GM10847 (cell line): ENCODE results near the gene BACH2.

Experiments used
- POLR2A ChIP-seq: IDR thresholded peaks from 2 replicates; pipeline ENCODE4 v1.6.1; 2011; ENCODE audit not compliant: insufficient read length; ENCODE audit errors: extremely low read depth

Gene BACH2

GRCh38 chr6:90148867-90149266 is 147.8 kb downstream of the BACH2 start:
- no peak for TF ChIP-seq POLR2A

GRCh38 chr6:90146921-90147649 is 149.6 kb downstream of the BACH2 start:
- no peak for TF ChIP-seq POLR2A

DNA sequence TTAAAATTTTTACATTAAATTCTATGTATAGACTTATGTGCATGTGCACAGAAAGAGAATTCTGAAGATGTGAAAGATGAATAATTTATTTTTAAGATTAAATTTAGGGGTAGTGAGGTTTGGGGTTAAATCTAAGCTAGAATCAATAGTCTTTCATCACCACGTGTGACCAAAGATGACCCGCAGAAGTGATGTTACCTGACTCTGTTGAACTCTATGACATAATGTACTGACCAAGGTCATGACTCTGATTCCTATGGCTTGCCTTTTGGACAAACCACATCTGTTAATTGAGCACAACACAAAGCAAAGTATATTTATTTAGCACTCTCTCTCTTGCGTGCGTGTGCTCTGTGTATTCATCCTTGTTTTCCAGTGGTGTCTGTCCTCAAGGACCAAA is 150.6 kb downstream of the BACH2 start:
- TF ChIP-seq POLR2A, result no peak

DNA sequence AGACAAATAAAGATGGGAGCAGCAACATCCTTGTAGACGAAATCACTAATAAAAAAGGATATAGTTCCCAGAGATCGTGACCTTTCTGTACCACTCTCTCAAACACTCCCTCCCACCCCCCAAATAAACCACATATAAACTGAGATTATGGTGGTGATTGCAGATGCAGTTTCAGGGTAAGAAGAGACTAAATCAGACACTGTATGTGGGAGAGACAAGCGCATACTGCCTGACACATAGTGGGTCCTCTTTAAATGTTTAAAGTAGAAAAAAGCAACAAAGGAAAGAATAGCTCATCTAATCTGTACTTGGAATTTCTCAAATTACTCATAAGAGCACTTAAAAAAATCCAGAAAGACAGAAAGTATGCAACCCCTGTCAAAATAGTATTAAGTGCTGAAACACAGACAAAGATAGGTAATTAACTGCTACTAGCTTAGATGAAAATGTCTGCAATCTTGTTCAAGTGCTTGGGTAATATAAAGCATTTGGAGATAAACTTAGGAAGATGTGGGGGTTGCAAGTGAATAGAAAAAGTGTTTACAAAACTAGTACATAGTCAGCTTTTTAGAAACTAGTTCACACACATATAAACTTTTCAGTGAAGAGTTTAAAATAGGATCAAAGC is 151.6 kb downstream of the BACH2 start:
- TF ChIP-seq POLR2A, result no peak

DNA sequence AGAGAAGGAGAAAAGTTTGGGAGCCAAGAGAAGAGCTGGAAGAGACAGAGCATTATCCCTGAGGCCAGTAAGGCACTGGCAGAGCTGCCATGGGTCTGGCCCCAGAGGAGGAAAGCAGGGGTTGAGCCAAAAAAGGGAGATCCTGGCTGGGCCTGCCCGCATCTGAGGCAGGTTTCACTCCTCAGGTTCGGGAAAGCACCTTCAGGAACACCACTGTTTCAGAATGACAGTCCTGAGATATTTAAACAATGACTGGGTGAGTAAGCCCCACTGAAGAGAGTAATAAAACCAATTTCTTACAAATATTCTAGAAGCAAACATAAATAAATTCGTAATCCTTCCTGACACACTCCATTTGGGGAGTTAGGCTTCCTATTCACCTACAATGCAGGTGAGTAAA is 152.2 kb downstream of the BACH2 start:
- TF ChIP-seq POLR2A, result no peak

DNA sequence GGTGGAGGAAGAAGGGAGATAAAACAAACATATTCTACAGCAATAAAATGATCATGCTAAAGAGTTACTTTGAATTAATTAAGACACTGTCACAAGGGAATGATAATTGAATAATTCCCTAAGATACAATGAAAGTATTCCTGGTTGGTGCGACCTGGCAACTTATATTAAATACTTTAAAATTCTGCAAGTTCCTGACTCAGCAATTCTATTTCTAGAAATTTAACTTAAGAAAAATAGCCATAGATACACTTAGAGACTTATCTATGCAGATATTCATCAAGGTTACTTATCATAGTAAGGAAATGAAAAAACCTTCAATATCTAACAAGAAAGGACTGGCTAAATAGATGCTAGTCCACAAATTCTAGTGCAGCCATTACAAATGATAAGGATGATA is 156.0 kb downstream of the BACH2 start:
- no peak for TF ChIP-seq POLR2A

DNA sequence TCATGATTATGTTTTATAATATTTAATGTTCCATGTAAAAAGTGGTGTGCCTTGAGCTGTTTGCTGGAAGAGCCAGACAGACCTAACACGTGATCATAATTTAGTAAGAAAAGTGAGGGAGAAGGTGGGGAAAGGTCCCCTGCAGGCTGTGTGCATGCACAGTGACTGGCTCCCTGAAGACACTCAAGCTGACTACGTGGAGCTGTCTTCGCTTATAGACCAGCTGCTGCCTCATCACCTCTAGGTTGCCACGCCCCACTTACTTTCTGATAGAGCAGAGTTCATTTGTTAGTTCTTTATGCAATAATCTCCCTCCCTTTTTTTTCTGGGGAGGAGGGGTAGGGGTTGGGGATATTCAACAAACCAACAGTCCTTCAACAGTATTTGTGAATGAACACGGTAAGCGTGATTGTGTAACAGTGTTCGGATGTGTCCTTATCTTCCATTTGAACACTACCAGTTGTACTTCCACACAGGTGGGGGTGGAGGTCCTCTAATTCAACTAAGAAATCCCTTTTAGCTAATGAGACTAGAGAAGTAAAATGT is 157.3 kb downstream of the BACH2 start:
- TF ChIP-seq POLR2A, result no peak

DNA sequence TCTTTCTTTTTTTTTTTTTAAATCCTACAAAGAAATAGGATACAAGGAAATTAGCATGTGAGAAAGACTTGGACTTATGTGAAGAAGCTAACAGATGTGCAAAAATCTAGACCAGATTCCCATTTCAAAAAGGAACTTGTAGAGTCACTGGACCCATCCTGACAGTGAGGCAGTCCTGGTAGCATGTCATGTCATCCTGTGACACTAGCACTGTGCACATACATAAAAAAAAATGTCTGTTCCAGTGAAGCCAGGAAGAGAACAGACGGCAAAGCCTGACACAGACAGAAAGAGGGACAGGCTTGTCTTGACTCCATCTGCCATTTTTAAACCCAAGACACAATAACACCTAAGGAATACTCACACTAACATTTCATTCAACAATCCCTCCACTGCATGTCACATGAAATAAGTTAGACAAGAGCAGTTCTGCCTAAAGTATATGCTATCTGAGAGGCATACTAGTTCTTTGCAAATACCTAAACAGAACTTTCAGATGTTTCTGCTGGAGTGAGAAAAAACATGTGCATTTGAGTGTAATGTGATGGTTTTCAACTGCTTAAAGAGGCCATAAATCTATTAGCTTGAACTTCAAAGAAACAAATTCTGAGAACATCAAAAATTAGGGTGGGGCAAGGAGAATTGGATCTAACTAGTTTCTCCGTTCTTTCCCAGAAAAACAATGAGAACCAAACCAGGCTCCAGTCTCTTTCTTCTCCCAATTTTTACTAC is 159.6 kb downstream of the BACH2 start:
- TF ChIP-seq POLR2A, result no peak

DNA sequence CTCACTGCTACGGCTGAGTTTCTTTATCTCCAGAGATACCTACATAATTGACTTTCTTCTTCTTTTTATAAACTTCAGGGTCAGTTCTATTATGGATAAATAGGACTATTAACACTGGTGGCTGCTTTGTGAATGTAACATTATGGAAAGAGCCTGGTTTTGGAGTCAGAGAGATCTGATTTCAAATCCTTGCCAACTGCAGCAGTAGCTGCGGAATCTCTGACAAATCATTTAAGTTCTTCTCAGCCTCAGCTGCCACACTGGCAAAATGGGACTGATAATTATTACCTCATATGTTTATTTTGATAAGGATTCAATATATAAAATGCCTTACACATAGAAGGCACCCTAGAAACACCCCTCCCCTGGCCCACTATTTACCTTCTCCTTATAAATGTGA is 160.5 kb downstream of the BACH2 start:
- TF ChIP-seq POLR2A, result no peak

GRCh38 chr6:90135667-90136066 is 161.0 kb downstream of the BACH2 start:
- TF ChIP-seq POLR2A, result no peak

DNA sequence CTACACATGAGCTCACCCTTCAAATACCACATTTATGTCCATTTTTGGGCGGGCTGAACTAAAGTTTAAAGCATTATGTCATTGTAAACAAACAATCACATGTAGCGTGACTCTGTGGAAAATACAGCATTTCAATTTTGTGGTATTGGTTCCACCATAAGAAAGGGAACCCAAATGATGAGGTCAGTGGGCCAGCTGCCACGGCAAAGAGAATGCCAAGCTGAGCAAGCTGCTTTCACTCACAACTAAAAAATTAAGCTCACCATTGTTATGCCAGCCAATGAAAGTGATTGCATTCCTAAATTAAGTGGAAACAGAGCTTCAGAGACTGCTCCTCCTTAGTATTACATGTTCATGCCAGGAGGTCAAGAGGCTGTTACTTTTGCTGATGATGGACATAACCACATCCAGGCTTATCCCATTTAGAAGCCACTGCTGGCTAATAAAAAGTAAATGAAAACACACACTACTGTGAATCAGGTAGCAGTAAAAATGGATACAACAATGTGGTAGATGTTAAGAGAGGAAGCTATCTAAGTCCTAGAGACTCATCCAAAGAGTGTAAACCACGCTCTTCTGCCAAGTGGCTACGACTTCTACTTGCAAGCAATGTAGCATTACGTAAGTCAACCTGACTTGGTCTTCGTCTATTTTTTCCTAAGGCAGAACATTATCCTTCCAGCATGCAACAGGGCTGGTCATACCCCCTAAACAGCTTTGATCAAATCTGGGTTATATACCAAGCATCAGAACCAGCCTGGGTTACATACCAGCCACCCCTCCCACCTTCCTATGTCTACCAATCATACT is 164.8 kb downstream of the BACH2 start:
- TF ChIP-seq POLR2A, result no peak

DNA sequence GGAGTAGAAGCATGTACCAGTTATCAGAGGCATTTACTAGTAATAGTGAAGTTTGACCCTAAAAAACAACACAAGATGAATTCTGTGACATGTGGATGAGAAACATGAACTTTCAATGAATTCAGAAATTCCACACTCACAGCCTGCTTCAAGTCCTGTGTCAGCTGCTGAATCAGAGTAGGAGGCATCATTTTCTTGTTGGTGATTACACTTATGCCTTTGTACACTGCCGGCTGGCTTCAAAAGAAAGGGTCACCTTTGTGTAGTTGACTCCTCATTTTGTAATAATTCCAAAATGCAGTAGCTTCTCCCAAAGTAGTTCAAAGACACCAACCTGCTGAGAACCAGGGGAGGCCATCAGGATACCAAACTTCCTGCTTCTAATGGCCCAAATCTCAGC is 165.5 kb downstream of the BACH2 start:
- TF ChIP-seq POLR2A, result no peak

DNA sequence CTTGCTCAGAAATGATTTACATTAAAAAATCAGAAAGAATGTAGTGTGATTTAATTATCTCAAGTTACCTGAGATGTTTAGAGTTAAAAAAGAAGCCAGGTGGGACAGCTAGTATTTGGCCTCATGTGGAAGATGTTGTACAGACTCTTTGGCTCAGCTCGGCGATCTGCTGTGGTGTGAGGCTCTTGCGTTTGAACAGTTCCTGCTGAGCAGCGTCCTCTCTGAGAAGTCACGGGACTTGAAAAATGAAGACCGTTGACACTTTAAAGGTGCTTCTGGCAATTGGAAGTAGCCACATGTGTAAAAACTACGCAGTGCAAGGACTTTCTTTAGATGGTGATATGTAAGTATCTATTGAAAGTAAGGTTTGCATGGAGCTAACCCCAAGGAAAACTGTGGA is 169.0 kb downstream of the BACH2 start:
- TF ChIP-seq POLR2A, result no peak

GRCh38 chr6:90126839-90127238 is 169.8 kb downstream of the BACH2 start:
- no peak for TF ChIP-seq POLR2A

DNA sequence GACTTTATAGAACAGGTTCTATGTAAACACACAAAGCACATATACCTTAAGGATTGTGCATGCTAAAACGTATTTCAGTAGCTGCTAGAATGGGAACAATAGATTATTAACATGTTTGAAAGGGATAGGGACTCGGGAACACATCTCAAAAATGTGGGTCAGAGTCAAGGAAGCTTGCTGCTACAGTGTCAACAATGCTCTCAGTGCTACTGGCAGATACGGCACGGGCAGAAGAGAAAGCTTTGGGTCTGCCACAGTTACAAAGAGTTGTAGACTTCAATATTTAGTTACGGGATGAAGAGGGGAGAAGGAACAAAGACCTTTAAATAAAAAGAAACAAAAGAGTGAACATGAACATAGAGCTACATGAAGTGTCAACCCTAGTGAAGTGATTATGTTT is 170.5 kb downstream of the BACH2 start:
- no peak for TF ChIP-seq POLR2A

- no peak for TF ChIP-seq POLR2A
Observed at GRCh38 chr6:90124874-90125510, 171.7 kb downstream of the BACH2 start.
